Measurements from ENCODE around the gene VSX1. TPM values are rescaled to one million over a fixed set of nuclear protein-coding genes. Genes with fewer than 3 reads are reported as not detected.

VSX1 gene
- polyA plus RNA-seq, 1 donor from 2014 or later = not detected

- H3K36me3 Mint-ChIP-seq = no peaks in the 10 kb centered on the region
- H3K4me1 Mint-ChIP-seq = no peaks in the 10 kb centered on the region
- H3K27ac Mint-ChIP-seq = no peak overlapping the region
- no peak overlapping the region for H3K4me3 Mint-ChIP-seq
- peaks cover 14% of the 10 kb centered on the region for H3K27me3 Mint-ChIP-seq
- no peaks in the 10 kb centered on the region for H3K9me3 Mint-ChIP-seq
These were observed 17.7 kb upstream of the VSX1 start for GRCh38 chr20:25099601-25100140.

- H3K4me3 Mint-ChIP-seq = no peak overlapping the region
- H3K4me1 Mint-ChIP-seq = no peaks in the 10 kb centered on the region
- no peaks in the 10 kb centered on the region for H3K9me3 Mint-ChIP-seq
- H3K27me3 Mint-ChIP-seq = peaks cover 5% of the 10 kb centered on the region
- no peaks in the 10 kb centered on the region for H3K36me3 Mint-ChIP-seq
- H3K27ac Mint-ChIP-seq = no peak overlapping the region
These were observed 15.6 kb upstream of the VSX1 start for GRCh38 chr20:25097498-25097897.

GRCh38 chr20:25090492-25091429 is 8.8 kb upstream of the VSX1 start:
- Mint-ChIP-seq H3K36me3 (no peaks in the 10 kb centered on the region), H3K4me1 (peaks cover 0 to 2% (median 0%) of the 10 kb centered on the region in 3 donors), H3K9me3 (no peaks in the 10 kb centered on the region), H3K4me3 (no peak overlapping the region), H3K27me3 (peaks cover 41% of the 10 kb centered on the region), H3K27ac (peak overlapping the region in 1 of 3 donors; percentile 65)

- Mint-ChIP-seq H3K4me3 (no peak overlapping the region), H3K36me3 (no peaks in the 10 kb centered on the region), H3K27me3 (peaks cover 48% of the 10 kb centered on the region), H3K9me3 (no peaks in the 10 kb centered on the region), H3K4me1 (peaks cover 0 to 2% (median 0%) of the 10 kb centered on the region in 3 donors), H3K27ac (no peak overlapping the region)
These were observed 7.7 kb upstream of the VSX1 start for GRCh38 chr20:25089662-25090061.

- H3K4me1 Mint-ChIP-seq = peaks cover 0 to 2% (median 0%) of the 10 kb centered on the region in 3 donors
- no peaks in the 10 kb centered on the region for H3K36me3 Mint-ChIP-seq
- no peak overlapping the region for H3K4me3 Mint-ChIP-seq
- H3K27me3 Mint-ChIP-seq = peaks cover 52% of the 10 kb centered on the region
- H3K9me3 Mint-ChIP-seq = no peaks in the 10 kb centered on the region
- H3K27ac Mint-ChIP-seq = no peak overlapping the region
These were observed 7.2 kb upstream of the VSX1 start for GRCh38 chr20:25089096-25089495.

- Mint-ChIP-seq H3K4me3 (no peak overlapping the region), H3K27ac (no peak overlapping the region), H3K9me3 (no peaks in the 10 kb centered on the region), H3K36me3 (no peaks in the 10 kb centered on the region), H3K4me1 (peaks cover 0 to 3% (median 2%) of the 10 kb centered on the region in 3 donors), H3K27me3 (peaks cover 59% of the 10 kb centered on the region)
These were observed 6.3 kb upstream of the VSX1 start for GRCh38 chr20:25088267-25088666.

GRCh38 chr20:25087186-25087929 is 5.4 kb upstream of the VSX1 start:
- peak overlapping the region in 1 of 3 donors; percentile 93 for H3K27ac Mint-ChIP-seq
- H3K4me1 Mint-ChIP-seq = peaks cover 0 to 5% (median 2%) of the 10 kb centered on the region in 3 donors
- H3K36me3 Mint-ChIP-seq = no peaks in the 10 kb centered on the region
- no peak overlapping the region for H3K4me3 Mint-ChIP-seq
- peaks cover 60% of the 10 kb centered on the region for H3K27me3 Mint-ChIP-seq
- no peaks in the 10 kb centered on the region for H3K9me3 Mint-ChIP-seq

GRCh38 chr20:25085756-25086495 is 4.0 kb upstream of the VSX1 start:
- Mint-ChIP-seq H3K27ac (peak overlapping the region in 2 of 3 donors; percentile 47 to 62), H3K4me1 (peaks cover 0 to 5% (median 2%) of the 10 kb centered on the region in 3 donors), H3K4me3 (no peak overlapping the region)

GRCh38 chr20:25084626-25085187 is 2.8 kb upstream of the VSX1 start:
- Mint-ChIP-seq H3K4me3 (no peak overlapping the region), H3K9me3 (peaks cover 0 to 4% (median 0%) of the 10 kb centered on the region in 3 donors), H3K36me3 (no peaks in the 10 kb centered on the region), H3K27ac (no peak overlapping the region), H3K4me1 (peaks cover 0 to 4% (median 2%) of the 10 kb centered on the region in 3 donors), H3K27me3 (peaks cover 64% of the 10 kb centered on the region)

More at GRCh38 chr20:25085756-25086495, 4.0 kb upstream of the VSX1 start:
- peaks cover 0 to under 1% (median 0%) of the 10 kb centered on the region in 3 donors for H3K9me3 Mint-ChIP-seq
- no peaks in the 10 kb centered on the region for H3K36me3 Mint-ChIP-seq
- peaks cover 56% of the 10 kb centered on the region for H3K27me3 Mint-ChIP-seq

GRCh38 chr20:25083773-25084625 is 2.1 kb upstream of the VSX1 start:
- Mint-ChIP-seq H3K9me3 (peaks cover 0 to 4% (median 0%) of the 10 kb centered on the region in 3 donors), H3K4me3 (peak overlapping the region in 2 of 4 donors; percentile 21 to 84), H3K4me1 (peaks cover 0 to 4% (median 2%) of the 10 kb centered on the region in 3 donors), H3K27me3 (peaks cover 68% of the 10 kb centered on the region), H3K27ac (peak overlapping the region in 1 of 3 donors; percentile 23), H3K36me3 (no peaks in the 10 kb centered on the region)

- Mint-ChIP-seq H3K4me3 (peak overlapping the region in 1 of 4 donors; percentile 21), H3K9me3 (peaks cover 0 to 4% (median 0%) of the 10 kb centered on the region in 3 donors), H3K4me1 (peaks cover 0 to 4% (median 2%) of the 10 kb centered on the region in 3 donors), H3K27me3 (peaks cover 69% of the 10 kb centered on the region), H3K27ac (peak overlapping the region in 1 of 3 donors; percentile 23), H3K36me3 (no peaks in the 10 kb centered on the region)
These were observed 1.3 kb upstream of the VSX1 start for GRCh38 chr20:25083141-25083772.

- Mint-ChIP-seq H3K9me3 (peaks cover 0 to 4% (median 0%) of the 10 kb centered on the region in 3 donors), H3K4me3 (peak overlapping the region in 2 of 4 donors; percentile 16 to 25), H3K27ac (no peak overlapping the region), H3K4me1 (peaks cover 0 to 5% (median 2%) of the 10 kb centered on the region in 3 donors), H3K27me3 (peaks cover 70% of the 10 kb centered on the region), H3K36me3 (no peaks in the 10 kb centered on the region)
These were observed 545 bp upstream of the VSX1 start for GRCh38 chr20:25082498-25082873.

All from IgD-negative memory B cell (primary cell).